ENCODE results near the gene VPS52.
"Not testable (repeated sequence)": the region's sequence is repeated elsewhere in the genome, so short reads cannot be mapped to it uniquely, and the experiment has no call there.

Gene VPS52

DNA sequence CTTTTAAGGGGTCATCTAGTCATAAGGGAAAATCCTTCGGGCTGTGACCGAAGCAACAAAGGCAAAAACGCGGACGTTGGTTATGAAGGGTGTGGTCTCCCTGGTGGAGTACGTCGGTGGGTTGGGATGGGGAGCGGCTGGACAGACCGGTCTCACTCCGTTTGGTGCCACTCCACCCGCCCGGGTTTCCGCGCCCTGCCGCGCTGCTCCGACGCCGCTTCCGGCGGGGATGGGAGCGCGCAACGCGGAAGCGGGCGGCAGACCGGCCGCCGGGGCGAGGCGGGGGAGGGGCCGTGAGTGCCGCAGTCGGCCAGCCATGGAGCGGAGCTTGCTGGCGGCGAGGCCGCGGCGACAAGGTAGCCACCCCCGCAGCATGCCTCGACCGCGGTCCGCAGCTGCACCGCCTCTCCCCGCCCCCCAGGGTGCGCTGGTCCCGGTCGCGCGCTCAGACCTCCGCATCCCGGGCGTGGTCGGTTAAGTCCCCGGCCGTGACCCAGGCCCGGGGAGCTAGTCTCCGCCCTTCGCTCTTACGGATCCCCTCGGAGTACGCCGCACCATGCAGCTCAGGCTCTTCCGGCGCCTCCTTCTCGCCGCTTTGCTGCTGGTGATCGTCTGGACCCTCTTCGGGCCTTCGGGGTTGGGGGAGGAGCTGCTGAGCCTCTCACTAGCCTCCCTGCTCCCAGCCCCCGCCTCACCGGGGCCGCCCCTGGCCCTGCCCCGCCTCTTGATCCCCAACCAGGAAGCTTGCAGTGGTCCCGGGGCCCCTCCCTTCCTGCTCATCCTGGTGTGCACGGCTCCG is 5.4 kb upstream of the VPS52 start, which contains the start of gene B3GALT4:
Gene B3GALT4 (plus strand): TSS at position 260 of the 799 bp plus-strand sequence. CDS start 297 bp downstream, at position 557.
- peak within 1 kb of the TSS; percentile 8 for H2BK5ac ChIP-seq (ENCODE audit: low read depth, low read length, poor library complexity, severe bottlenecking)
- peak within 1 kb of the TSS; percentile 95 for H4K91ac ChIP-seq (ENCODE audit: low read length)
- peak within 1 kb of the TSS; percentile 50 for H2BK120ac ChIP-seq (ENCODE audit: low read depth, low read length)
- H3K18ac ChIP-seq (ENCODE audit: low read depth in 1 of 2, low read length in 2 of 2): peak within 1 kb of the TSS; percentile 80 to 94
- peaks cover 7% of the 10 kb centered on the region for H3K79me1 ChIP-seq (replicated peaks; ENCODE audit: low read length, poor library complexity, severe bottlenecking)
- no peak within 1 kb of the TSS for H2AK5ac ChIP-seq (ENCODE audit: low read length, severe bottlenecking)
- peak; percentile 77 for DNase-seq
- peak within 1 kb of the TSS; percentile 99 for H3K9ac ChIP-seq (ENCODE audit: low read length)
- H2BK12ac ChIP-seq (ENCODE audit: low read length in 2 of 2): no peak within 1 kb of the TSS
- WGBS: 1% methylated on average over 73 of the region's 80 CpGs
- H3K14ac ChIP-seq (ENCODE audit: low read length in 2 of 2): no peak within 1 kb of the TSS
- H2AFZ ChIP-seq (ENCODE audit: low read depth, low read length): no peak within 1 kb of the TSS
- H3K27me3 ChIP-seq (ENCODE audit: control insufficient read depth in 1 of 2, insufficient read depth in 1 of 2, low read length in 2 of 2): no peaks in the 10 kb centered on the region
- H3K4me1 ChIP-seq (ENCODE audit: control insufficient read depth, insufficient read depth, low read depth, low read length): peaks cover 40% of the 10 kb centered on the region
- H2BK15ac ChIP-seq (ENCODE audit: low read depth, poor library complexity, severe bottlenecking): peak within 1 kb of the TSS; percentile 71
- no peaks in the 10 kb centered on the region for H3K9me3 ChIP-seq (ENCODE audit: control insufficient read depth, low read length)
- peaks cover 66 to 86% of the 10 kb centered on the region in 2 experiments for H3K36me3 ChIP-seq (ENCODE audit: control insufficient read depth in 1 of 2, insufficient read depth in 2 of 2, low read depth in 1 of 2, low read length in 2 of 2)
- H3K4me2 ChIP-seq (ENCODE audit: low read length, poor library complexity, severe bottlenecking): peak within 1 kb of the TSS; percentile 62
- peak within 1 kb of the TSS; percentile 29 to 82 for H3K4ac ChIP-seq (ENCODE audit: low read depth in 1 of 2, low read length in 2 of 2)
- peak within 1 kb of the TSS in 1 of 2 experiments; percentile 1 for H3K23ac ChIP-seq (ENCODE audit: low read length in 2 of 2)
- peak within 1 kb of the TSS; percentile 71 for H4K8ac ChIP-seq (ENCODE audit: low read length)
- peak within 1 kb of the TSS; percentile 61 for H3K27ac ChIP-seq (ENCODE audit: low read length, poor library complexity, severe bottlenecking)
- H3K4me3 ChIP-seq (ENCODE audit: insufficient read depth in 1 of 2, low read depth in 1 of 2, low read length in 2 of 2): peak within 1 kb of the TSS; percentile 64 to 79

DNA sequence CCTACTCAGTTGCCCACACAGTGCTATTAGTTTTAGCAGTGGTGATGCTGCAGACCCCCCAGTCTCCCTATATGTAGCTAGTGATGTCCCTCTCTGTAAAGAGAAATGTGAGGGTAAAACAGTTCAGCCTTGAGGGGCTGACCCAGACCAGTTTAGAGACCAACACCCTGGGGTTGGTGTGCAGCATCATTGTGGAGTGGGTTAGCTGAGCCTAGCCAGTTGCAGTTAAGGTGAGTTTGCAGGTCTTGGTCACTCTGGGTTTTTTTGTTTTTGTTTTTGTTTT is 4.8 kb upstream of the VPS52 start:
- Histone ChIP-seq H2BK12ac (ENCODE audit: low read length in 2 of 2) (no peak overlapping the region), H3K9me3 (ENCODE audit: control insufficient read depth, low read length) (no peaks in the 10 kb centered on the region)

GRCh38 chr6:33275795-33276580 is 4.3 kb upstream of the VPS52 start:
- H4K8ac ChIP-seq (ENCODE audit: low read length); H2BK12ac ChIP-seq (ENCODE audit: low read length in 2 of 2); DNase-seq; H3K4ac ChIP-seq (ENCODE audit: low read depth in 1 of 2, low read length in 2 of 2); H3K79me1 ChIP-seq (replicated peaks; ENCODE audit: low read length, poor library complexity, severe bottlenecking); H2BK120ac ChIP-seq (ENCODE audit: low read depth, low read length); H3K14ac ChIP-seq (ENCODE audit: low read length in 2 of 2); H2AK5ac ChIP-seq (ENCODE audit: low read length, severe bottlenecking); H2AFZ ChIP-seq (ENCODE audit: low read depth, low read length); H4K91ac ChIP-seq (ENCODE audit: low read length); H3K27me3 ChIP-seq (ENCODE audit: control insufficient read depth in 1 of 2, insufficient read depth in 1 of 2, low read length in 2 of 2); H2BK15ac ChIP-seq (ENCODE audit: low read depth, poor library complexity, severe bottlenecking); H3K23ac ChIP-seq (ENCODE audit: low read length in 2 of 2); H3K18ac ChIP-seq (ENCODE audit: low read depth in 1 of 2, low read length in 2 of 2); H2BK5ac ChIP-seq (ENCODE audit: low read depth, low read length, poor library complexity, severe bottlenecking); H3K9me3 ChIP-seq (ENCODE audit: control insufficient read depth, low read length): not testable (repeated sequence)
- 73% methylated on average over 11 of the region's 16 CpGs for WGBS
- Histone ChIP-seq H3K4me3 (ENCODE audit: insufficient read depth in 1 of 2, low read depth in 1 of 2, low read length in 2 of 2) (peak overlapping the region in 1 of 2 experiments; percentile 79), H3K36me3 (ENCODE audit: control insufficient read depth in 1 of 2, insufficient read depth in 2 of 2, low read depth in 1 of 2, low read length in 2 of 2) (peaks cover 57 to 76% of the 10 kb centered on the region in 2 experiments), H3K9ac (ENCODE audit: low read length) (peak overlapping the region; percentile 99), H3K27ac (ENCODE audit: low read length, poor library complexity, severe bottlenecking) (peak overlapping the region; percentile 61), H3K4me1 (ENCODE audit: control insufficient read depth, insufficient read depth, low read depth, low read length) (peaks cover 40% of the 10 kb centered on the region), H3K4me2 (ENCODE audit: low read length, poor library complexity, severe bottlenecking) (peak overlapping the region; percentile 62)

More for the DNA sequence above, 4.8 kb upstream of the VPS52 start:
- H2BK120ac ChIP-seq (ENCODE audit: low read depth, low read length): peak overlapping the region; percentile 43
- DNase-seq: peak; percentile 26
- no peak overlapping the region for H3K14ac ChIP-seq (ENCODE audit: low read length in 2 of 2)
- no peaks in the 10 kb centered on the region for H3K27me3 ChIP-seq (ENCODE audit: control insufficient read depth in 1 of 2, insufficient read depth in 1 of 2, low read length in 2 of 2)
- H4K91ac ChIP-seq (ENCODE audit: low read length): no peak overlapping the region
- H3K9ac ChIP-seq (ENCODE audit: low read length): peak overlapping the region; percentile 99
- no peak overlapping the region for H2AK5ac ChIP-seq (ENCODE audit: low read length, severe bottlenecking)
- H3K4me2 ChIP-seq (ENCODE audit: low read length, poor library complexity, severe bottlenecking): peak overlapping the region; percentile 62
- H3K36me3 ChIP-seq (ENCODE audit: control insufficient read depth in 1 of 2, insufficient read depth in 2 of 2, low read depth in 1 of 2, low read length in 2 of 2): peaks cover 61 to 81% of the 10 kb centered on the region in 2 experiments
- H3K79me1 ChIP-seq (replicated peaks; ENCODE audit: low read length, poor library complexity, severe bottlenecking): peaks cover 4% of the 10 kb centered on the region
- no peak overlapping the region for H2BK15ac ChIP-seq (ENCODE audit: low read depth, poor library complexity, severe bottlenecking)
- no peak overlapping the region for H4K8ac ChIP-seq (ENCODE audit: low read length)
- H3K4ac ChIP-seq (ENCODE audit: low read depth in 1 of 2, low read length in 2 of 2): no peak overlapping the region
- no peak overlapping the region for H2BK5ac ChIP-seq (ENCODE audit: low read depth, low read length, poor library complexity, severe bottlenecking)
- no peak overlapping the region for H2AFZ ChIP-seq (ENCODE audit: low read depth, low read length)
- no peak overlapping the region for H3K18ac ChIP-seq (ENCODE audit: low read depth in 1 of 2, low read length in 2 of 2)
- H3K4me3 ChIP-seq (ENCODE audit: insufficient read depth in 1 of 2, low read depth in 1 of 2, low read length in 2 of 2): peak overlapping the region in 1 of 2 experiments; percentile 79
- peak overlapping the region; percentile 61 for H3K27ac ChIP-seq (ENCODE audit: low read length, poor library complexity, severe bottlenecking)
- H3K4me1 ChIP-seq (ENCODE audit: control insufficient read depth, insufficient read depth, low read depth, low read length): peaks cover 40% of the 10 kb centered on the region
- no peak overlapping the region for H3K23ac ChIP-seq (ENCODE audit: low read length in 2 of 2)
